HEK293 (cell line): ENCODE data around the gene PDGFA.

ENCODE experiments used
- CTCF ChIP-seq: fragments of 450-650 bp; formaldehyde crosslinking; IDR thresholded peaks from 2 replicates; pipeline ENCODE4 v1.5.1; 2016; ENCODE audit warnings: missing biosample characterization, missing genetic modification characterization
- ZNF18 ChIP-seq: fragments of 450-650 bp; formaldehyde crosslinking; IDR thresholded peaks from 2 replicates; pipeline ENCODE4 v1.5.1; 2016; ENCODE audit warnings: missing biosample characterization, missing genetic modification characterization
- ZNF580 ChIP-seq: fragments of 450-650 bp; formaldehyde crosslinking; IDR thresholded peaks from 2 replicates; pipeline ENCODE4 v1.5.1; 2016; ENCODE audit warnings: missing biosample characterization, missing genetic modification characterization

- TF ChIP-seq ZNF580 (tag by site-specific recombination) (no peak), ZNF18 (no peak), CTCF (tag by site-specific recombination) (no peak)
These were observed 14.4 kb upstream of the PDGFA start for GRCh38 chr7:534075-534474.
